PC-9 (cell line): ENCODE data around the gene ASCL2. TPM values are rescaled to one million over a fixed set of nuclear protein-coding genes. Genes with fewer than 3 reads are reported as not detected.

ENCODE experiments used
- Bru-seq: library from RNA; stranded (reverse); fragments of 400-500 nt; gene quantifications from one replicate; lab custom pipeline; 2021; lab: Mats Ljungman, UMichigan
- BruChase-seq, 2 experiments: library from RNA; stranded (reverse); fragments of 400-500 nt; gene quantifications; one replicate each; lab custom pipeline; 2021; lab: Mats Ljungman, UMichigan
- BruUV-seq: library from RNA; stranded (reverse); fragments of 400-500 nt; replicated peaks from 2 replicates; lab custom pipeline; 2021; lab: Mats Ljungman, UMichigan
- CTCF ChIA-PET: fragments of 300-600 bp; sonication (Branson Sonifier 250); formaldehyde crosslinking; loops from one replicate; lab custom pipeline; 2022; ENCODE audit warnings: antibody characterized with exemption; lab: Charles Lee
- POLR2A ChIA-PET: fragments of 300-600 bp; sonication (Branson Sonifier 250); formaldehyde crosslinking; loops from one replicate; lab custom pipeline; 2022; ENCODE audit warnings: antibody characterized with exemption; ENCODE audit not compliant: unreplicated experiment; lab: Charles Lee
- DNase-seq, 2 experiments: peaks; one replicate each; pipeline versions ENCODE4 v3.0.0 to v3.0.0-alpha.2; 2015 to 2022; ENCODE audit warnings: mixed read lengths in 1 of 2
- H2AFZ ChIP-seq: fragments of 200-600 bp; sonication (generic); 2 replicates; pipeline ENCODE4 v1.8.1; 2017; ENCODE audit warnings: antibody characterized with exemption
- H3F3A ChIP-seq: fragments of 200-600 bp; sonication (generic); 2 replicates; pipeline ENCODE4 v1.8.1; 2017; ENCODE audit warnings: antibody characterized with exemption, mild to moderate bottlenecking, low read depth; ENCODE audit not compliant: insufficient read depth
- H3K27ac ChIP-seq: fragments of 200-600 bp; sonication (generic); 2 replicates; pipeline ENCODE4 v1.6.1; 2016; ENCODE audit warnings: mixed run types
- H3K27me3 ChIP-seq: fragments of 200-600 bp; sonication (generic); 2 replicates; pipeline ENCODE4 v1.6.1; 2016; ENCODE audit warnings: low read depth, mixed run types; ENCODE audit not compliant: insufficient read depth
- H3K36me3 ChIP-seq: fragments of 200-600 bp; sonication (generic); 2 replicates; pipeline ENCODE4 v1.6.1; 2016; ENCODE audit warnings: low read depth, mixed run types
- H3K4me1 ChIP-seq: fragments of 200-600 bp; sonication (generic); replicated peaks from 2 replicates; pipeline ENCODE4 v1.6.1; 2016; ENCODE audit warnings: mixed run types; ENCODE audit not compliant: insufficient read depth
- H3K4me2 ChIP-seq: fragments of 200-600 bp; sonication (generic); 2 replicates; pipeline ENCODE4 v1.6.1; 2017; ENCODE audit warnings: mixed run types
- H3K4me3 ChIP-seq: fragments of 200-600 bp; sonication (generic); 2 replicates; pipeline ENCODE4 v1.6.1; 2016; ENCODE audit warnings: mixed run types
- H3K79me2 ChIP-seq: fragments of 200-600 bp; sonication (generic); 2 replicates; pipeline ENCODE4 v1.6.1; 2017; ENCODE audit warnings: low read depth, mixed run types
- H3K9me2 ChIP-seq: fragments of 200-600 bp; sonication (generic); 2 replicates; pipeline ENCODE4 v1.8.1; 2017; ENCODE audit warnings: mild to moderate bottlenecking; ENCODE audit not compliant: insufficient read depth
- H3K9me3 ChIP-seq: fragments of 200-600 bp; sonication (generic); 2 replicates; pipeline ENCODE4 v1.8.1; 2016; ENCODE audit warnings: low read depth; ENCODE audit not compliant: insufficient read depth
- H4K20me1 ChIP-seq: fragments of 200-600 bp; sonication (generic); 2 replicates; pipeline ENCODE4 v1.8.1; 2017; ENCODE audit not compliant: insufficient read depth
- CTCF ChIP-seq: fragments of 200-600 bp; sonication (generic); conservative IDR thresholded peaks from 2 replicates; pipeline ENCODE4 v1.6.1; 2017; ENCODE audit warnings: mixed run types, antibody characterized with exemption, mild to moderate bottlenecking, moderate library complexity
- EZH2 ChIP-seq: fragments of 200-600 bp; sonication (generic); IDR thresholded peaks from 2 replicates; pipeline ENCODE4 v1.8.0; 2017; ENCODE audit warnings: antibody characterized with exemption, low read depth
- intact Hi-C: fragments of 100-400 bp; cut with micrococcal nuclease; formaldehyde crosslinking; loops from one replicate; pipeline ENCODE4 v1.10.0; 2022; ENCODE audit not compliant: unreplicated experiment
- long read RNA-seq: library from polyadenylated mRNA; stranded (forward); transcript quantifications from one replicate; pipeline ENCODE4 v2.0.0, GENCODE V29; 2022
- total RNA-seq: library from RNA; stranded (reverse); gene quantifications from 2 replicates; pipeline ENCODE4 v1.2.3, GENCODE V29; 2021

Gene ASCL2, protein sequence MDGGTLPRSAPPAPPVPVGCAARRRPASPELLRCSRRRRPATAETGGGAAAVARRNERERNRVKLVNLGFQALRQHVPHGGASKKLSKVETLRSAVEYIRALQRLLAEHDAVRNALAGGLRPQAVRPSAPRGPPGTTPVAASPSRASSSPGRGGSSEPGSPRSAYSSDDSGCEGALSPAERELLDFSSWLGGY
- total RNA-seq: not detected in 2 replicates
- Bru-seq, nascent RNA: not detected
- BruChase-seq, experiment 1, labeled RNA remaining after a 2-hour chase: not detected
- BruChase-seq, experiment 2, labeled RNA remaining after a 6-hour chase: percentile 11 among the genes with signal in this experiment
- long read RNA-seq: 0 reads

DNA sequence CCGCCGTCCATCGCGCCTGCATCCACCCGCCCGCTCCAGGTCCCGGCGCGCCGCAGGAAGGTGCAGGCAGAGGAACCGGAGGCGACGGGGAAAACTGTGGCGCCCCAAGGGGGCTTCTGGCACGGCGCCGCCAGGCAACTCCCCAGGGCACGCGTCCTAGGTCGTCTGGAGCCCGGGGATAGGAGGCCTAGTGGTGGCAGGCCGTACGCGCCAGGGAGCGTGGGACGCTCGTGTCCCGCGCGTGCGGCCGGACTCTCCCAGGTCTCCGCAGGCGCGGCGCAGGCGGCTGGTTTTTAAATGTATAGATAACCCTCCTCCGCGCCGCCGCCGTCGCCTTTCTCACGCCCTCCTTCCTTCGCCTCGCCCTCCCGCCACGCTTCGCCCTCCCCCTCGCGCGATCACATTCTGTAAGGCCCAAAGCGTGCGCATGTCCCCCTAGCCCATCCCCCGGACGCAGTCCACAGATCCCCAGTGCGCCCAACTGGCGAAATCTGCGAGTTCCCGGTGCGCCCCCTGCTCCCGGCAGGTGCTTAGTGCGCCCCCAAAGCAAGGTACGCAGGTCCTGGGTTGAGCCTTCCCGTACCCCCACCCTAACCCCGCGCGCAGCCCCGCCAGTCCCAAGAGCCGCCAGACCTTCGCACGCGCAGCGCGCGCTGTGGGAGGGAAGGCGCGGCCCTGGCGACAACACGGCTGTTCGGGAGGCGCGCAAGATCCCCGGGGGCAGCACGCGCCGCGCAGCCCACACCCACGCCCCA, at the start of gene ASCL2:
ASCL2 (minus strand) TSS at position 267 of the 755 bp plus-strand sequence; CDS start at position 11, 256 bp downstream.
- Histone ChIP-seq H3F3A (peaks cover 7% of the 10 kb centered on the region), H3K36me3 (no peaks in the 10 kb centered on the region), H3K4me2 (peak within 1 kb of the TSS; percentile 75), H3K27ac (no peak within 1 kb of the TSS), H4K20me1 (no peaks in the 10 kb centered on the region), H3K9me2 (no peaks in the 10 kb centered on the region), H2AFZ (peak within 1 kb of the TSS; percentile 91), H3K27me3 (no peaks in the 10 kb centered on the region), H3K9me3 (no peaks in the 10 kb centered on the region), H3K4me1 (0 out of 2 replicates have a peak, but pooled peaks cover 6% of the 10 kb centered on the region), H3K79me2 (no peaks in the 10 kb centered on the region), H3K4me3 (peak within 1 kb of the TSS; percentile 56)
- ChIA-PET POLR2A (interaction anchor here (0.6 kb wide), 1 partner anchor 105 kb away, joined by 4 read pairs; no protein-coding TSS in a partner anchor), CTCF (no interaction called here)
- BruUV-seq: no TSS peak
- TF ChIP-seq CTCF: no peak
- TF ChIP-seq EZH2: no peak
- intact Hi-C loops: no loop called here
- DNase-seq: no peak

- no peak overlapping the region for H3K4me3 ChIP-seq
- no peak for TF ChIP-seq EZH2
- TF ChIP-seq CTCF: no peak
- no peaks in the 10 kb centered on the region for H3K36me3 ChIP-seq
- H3F3A ChIP-seq: no peaks in the 10 kb centered on the region
- no peak overlapping the region for H2AFZ ChIP-seq
- H3K9me2 ChIP-seq: no peaks in the 10 kb centered on the region
- intact Hi-C loops: no loop called here
- H3K27me3 ChIP-seq: 0 out of 2 replicates have a peak, but pooled peaks cover 5% of the 10 kb centered on the region
- BruUV-seq: no TSS peak
- H3K79me2 ChIP-seq: no peaks in the 10 kb centered on the region
- no peak overlapping the region for H3K4me2 ChIP-seq
- ChIA-PET POLR2A (no interaction called here), CTCF (no interaction called here)
- H3K4me1 ChIP-seq: no peaks in the 10 kb centered on the region
- H3K27ac ChIP-seq: no peak overlapping the region
- no peak for DNase-seq
- H3K9me3 ChIP-seq: no peaks in the 10 kb centered on the region
- H4K20me1 ChIP-seq: no peaks in the 10 kb centered on the region
Observed at GRCh38 chr11:2319791-2320472, 49.5 kb upstream of the ASCL2 start.

DNA sequence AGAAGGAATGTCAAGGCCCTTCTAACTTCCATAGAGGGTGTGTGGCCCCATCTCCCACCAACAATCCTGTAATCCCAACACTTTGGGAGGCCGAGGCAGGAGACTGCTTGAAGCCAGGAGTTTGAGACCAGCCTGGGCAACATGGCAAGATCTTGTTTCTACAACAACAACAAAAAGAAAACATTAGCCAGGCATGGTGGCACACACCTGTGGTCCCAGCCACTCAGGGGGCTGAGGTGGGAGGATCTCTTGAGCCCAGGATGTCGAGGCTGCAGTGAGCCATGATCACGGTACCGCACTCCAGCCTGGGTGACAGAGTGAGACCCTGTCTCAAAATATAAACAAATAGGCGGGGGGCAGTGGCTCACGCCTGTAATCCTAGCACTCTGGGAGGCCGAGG, 48.3 kb upstream of the ASCL2 start:
- H3K27me3 ChIP-seq: 0 out of 2 replicates have a peak, but pooled peaks cover 5% of the 10 kb centered on the region
- H3K4me2 ChIP-seq: no peak overlapping the region
- no peaks in the 10 kb centered on the region for H3K36me3 ChIP-seq
- ChIA-PET POLR2A (no interaction called here), CTCF (no interaction called here)
- no peaks in the 10 kb centered on the region for H3F3A ChIP-seq
- no TSS peak for BruUV-seq
- H3K27ac ChIP-seq: no peak overlapping the region
- H3K9me2 ChIP-seq: no peaks in the 10 kb centered on the region
- no peaks in the 10 kb centered on the region for H3K79me2 ChIP-seq
- no peak overlapping the region for H2AFZ ChIP-seq
- H3K4me3 ChIP-seq: no peak overlapping the region
- TF ChIP-seq CTCF (no peak), EZH2 (no peak)
- no peaks in the 10 kb centered on the region for H4K20me1 ChIP-seq
- no peaks in the 10 kb centered on the region for H3K4me1 ChIP-seq
- H3K9me3 ChIP-seq: no peaks in the 10 kb centered on the region
- no peak for DNase-seq
- intact Hi-C loops: no loop called here
